ENCODE results near the gene TUBA3E.
"Not testable (repeated sequence)": the region's sequence is repeated elsewhere in the genome, so short reads cannot be mapped to it uniquely, and the experiment has no call there.

The TUBA3E gene

GRCh38 chr2:130181325-130181879 lies 16.8 kb downstream of the TUBA3E start, which contains the start of gene SMPD4:
TSS of gene SMPD4 (minus strand) at chr2:130181602. CDS start at chr2:130176592, 5,010 bp downstream.
- peak; percentile 97 for DNase-seq
- peak within 1 kb of the TSS; percentile 95 for H3K27ac ChIP-seq

GRCh38 chr2:130180404-130181324 lies 17.6 kb downstream of the TUBA3E start:
- not testable (repeated sequence) for DNase-seq; H3K9me3 ChIP-seq (ENCODE audit: severe bottlenecking); H3K27me3 ChIP-seq (ENCODE audit: insufficient read depth, low read depth, severe bottlenecking)
- Histone ChIP-seq H3K36me3 (peaks cover 11% of the 10 kb centered on the region), H3K27ac (peak overlapping the region; percentile 95), H3K4me3 (ENCODE audit: low read depth, low read length) (peak overlapping the region; percentile 90)

More at GRCh38 chr2:130181325-130181879, 16.8 kb downstream of the TUBA3E start, which contains the start of gene SMPD4:
- Histone ChIP-seq H3K4me3 (ENCODE audit: low read depth, low read length) (peak within 1 kb of the TSS; percentile 90), H3K27me3 (ENCODE audit: insufficient read depth, low read depth, severe bottlenecking) (no peaks in the 10 kb centered on the region), H3K36me3 (peaks cover 11% of the 10 kb centered on the region), H3K9me3 (ENCODE audit: severe bottlenecking) (no peaks in the 10 kb centered on the region)
- TF ChIP-seq, protein P1, sequence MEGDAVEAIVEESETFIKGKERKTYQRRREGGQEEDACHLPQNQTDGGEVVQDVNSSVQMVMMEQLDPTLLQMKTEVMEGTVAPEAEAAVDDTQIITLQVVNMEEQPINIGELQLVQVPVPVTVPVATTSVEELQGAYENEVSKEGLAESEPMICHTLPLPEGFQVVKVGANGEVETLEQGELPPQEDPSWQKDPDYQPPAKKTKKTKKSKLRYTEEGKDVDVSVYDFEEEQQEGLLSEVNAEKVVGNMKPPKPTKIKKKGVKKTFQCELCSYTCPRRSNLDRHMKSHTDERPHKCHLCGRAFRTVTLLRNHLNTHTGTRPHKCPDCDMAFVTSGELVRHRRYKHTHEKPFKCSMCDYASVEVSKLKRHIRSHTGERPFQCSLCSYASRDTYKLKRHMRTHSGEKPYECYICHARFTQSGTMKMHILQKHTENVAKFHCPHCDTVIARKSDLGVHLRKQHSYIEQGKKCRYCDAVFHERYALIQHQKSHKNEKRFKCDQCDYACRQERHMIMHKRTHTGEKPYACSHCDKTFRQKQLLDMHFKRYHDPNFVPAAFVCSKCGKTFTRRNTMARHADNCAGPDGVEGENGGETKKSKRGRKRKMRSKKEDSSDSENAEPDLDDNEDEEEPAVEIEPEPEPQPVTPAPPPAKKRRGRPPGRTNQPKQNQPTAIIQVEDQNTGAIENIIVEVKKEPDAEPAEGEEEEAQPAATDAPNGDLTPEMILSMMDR (IDR thresholded peaks at IDR 0.05; ENCODE audit: low read depth, low read length), result no peak

GRCh38 chr2:130174866-130175265 lies 23.4 kb downstream of the TUBA3E start:
- H3K4me3 ChIP-seq (ENCODE audit: low read depth, low read length); H3K27ac ChIP-seq; H3K9me3 ChIP-seq (ENCODE audit: severe bottlenecking); H3K27me3 ChIP-seq (ENCODE audit: insufficient read depth, low read depth, severe bottlenecking); DNase-seq: not testable (repeated sequence)
- peaks cover 16% of the 10 kb centered on the region for H3K36me3 ChIP-seq

DNA sequence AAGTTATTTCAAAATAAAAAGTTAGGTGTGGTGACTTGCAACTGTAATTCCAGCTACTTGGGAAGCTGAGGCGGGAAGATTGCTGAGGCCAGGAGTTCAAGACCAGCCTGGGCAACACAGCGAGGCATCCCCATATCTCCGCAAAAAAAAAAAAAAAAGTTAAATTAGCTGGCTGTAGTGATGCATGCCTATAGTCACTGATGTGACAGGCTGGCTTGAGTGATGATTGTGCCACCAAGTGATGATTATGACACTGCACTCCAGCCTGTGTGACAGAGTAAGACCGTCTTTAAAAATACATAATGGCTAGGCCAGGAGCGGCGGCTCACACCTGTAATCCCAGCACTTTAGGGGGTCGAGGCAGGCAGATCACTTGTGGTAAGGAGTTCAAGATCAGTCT lies 28.3 kb downstream of the TUBA3E start:
- H3K9me3 ChIP-seq (ENCODE audit: severe bottlenecking), result no peaks in the 10 kb centered on the region
- H3K4me3 ChIP-seq (ENCODE audit: low read depth, low read length), result no peak overlapping the region
- no peak for DNase-seq
- TF ChIP-seq, protein P1 (IDR thresholded peaks at IDR 0.05; ENCODE audit: low read depth, low read length), result no peak
- H3K36me3 ChIP-seq, result peaks cover 28% of the 10 kb centered on the region
- H3K27me3 ChIP-seq (ENCODE audit: insufficient read depth, low read depth, severe bottlenecking), result no peaks in the 10 kb centered on the region
- H3K27ac ChIP-seq, result no peak overlapping the region

DNA sequence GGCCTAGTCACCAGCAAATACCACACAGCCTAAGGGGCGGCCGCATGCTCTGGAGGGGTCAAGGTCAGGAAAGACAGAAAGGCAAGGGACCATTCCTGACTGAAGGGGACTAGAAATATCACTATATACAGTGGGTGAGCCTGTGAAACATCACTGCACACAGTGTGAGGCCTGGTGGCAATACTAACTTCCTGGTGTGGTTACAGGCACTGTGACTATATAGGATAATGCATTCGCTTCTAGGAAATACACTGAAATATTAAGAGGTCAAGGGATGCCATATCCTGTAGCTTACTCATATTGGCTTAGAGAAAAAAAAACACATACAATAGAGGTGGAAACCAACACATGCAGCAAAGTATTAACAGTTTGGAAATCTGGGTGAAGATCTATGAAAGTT lies 29.1 kb downstream of the TUBA3E start:
- not testable (repeated sequence) for DNase-seq; H3K27me3 ChIP-seq (ENCODE audit: insufficient read depth, low read depth, severe bottlenecking); H3K9me3 ChIP-seq (ENCODE audit: severe bottlenecking); H3K4me3 ChIP-seq (ENCODE audit: low read depth, low read length); H3K27ac ChIP-seq
- H3K36me3 ChIP-seq, result peaks cover 31% of the 10 kb centered on the region

DNA sequence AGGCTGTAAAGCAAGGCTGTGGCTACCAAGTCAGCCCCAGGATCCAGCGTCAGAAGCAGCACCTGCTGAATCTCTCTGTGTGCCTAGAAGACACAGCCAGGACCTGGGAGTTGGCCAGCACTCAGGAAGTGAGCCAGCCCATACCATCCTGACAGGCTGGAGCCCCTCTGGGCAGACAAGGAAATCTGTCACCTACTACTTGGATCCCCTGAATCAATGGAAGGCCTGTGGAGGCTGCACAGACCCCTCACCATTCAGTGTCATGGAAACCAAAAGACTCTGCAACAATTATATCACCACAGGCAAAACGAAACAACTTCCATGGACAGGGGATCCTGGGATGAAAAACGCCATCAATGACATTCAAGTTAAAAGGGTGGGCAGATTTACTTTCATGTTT lies 31.6 kb downstream of the TUBA3E start:
- not testable (repeated sequence) for H3K9me3 ChIP-seq (ENCODE audit: severe bottlenecking); DNase-seq; H3K27ac ChIP-seq; H3K27me3 ChIP-seq (ENCODE audit: insufficient read depth, low read depth, severe bottlenecking); H3K4me3 ChIP-seq (ENCODE audit: low read depth, low read length)
- peaks cover 30% of the 10 kb centered on the region for H3K36me3 ChIP-seq

GRCh38 chr2:130165293-130166016 lies 32.8 kb downstream of the TUBA3E start:
- TF ChIP-seq, protein P1 (IDR thresholded peaks at IDR 0.05; ENCODE audit: low read depth, low read length), result no peak

More at GRCh38 chr2:130165293-130166016, 32.8 kb downstream of the TUBA3E start:
- no peaks in the 10 kb centered on the region for H3K27me3 ChIP-seq (ENCODE audit: insufficient read depth, low read depth, severe bottlenecking)
- H3K36me3 ChIP-seq, result peaks cover 27% of the 10 kb centered on the region
- H3K27ac ChIP-seq, result no peak overlapping the region
- no peak overlapping the region for H3K4me3 ChIP-seq (ENCODE audit: low read depth, low read length)
- H3K9me3 ChIP-seq (ENCODE audit: severe bottlenecking), result no peaks in the 10 kb centered on the region
- no peak for DNase-seq
